Activated T-cell treated with anti-CD3 and anti-CD28 coated beads, Interleukin-2, amount 50 U/mL, for 48 hours (primary cell): ENCODE measurements around the gene CYSRT1.
A peak's percentile ranks its signal among the peaks of the same experiment; 100 is the strongest.

ENCODE experiments used
- DNase-seq, 2 experiments: peaks; one replicate each; pipeline ENCODE4 v3.0.0-alpha.2; 2020

CYSRT1 gene, protein sequence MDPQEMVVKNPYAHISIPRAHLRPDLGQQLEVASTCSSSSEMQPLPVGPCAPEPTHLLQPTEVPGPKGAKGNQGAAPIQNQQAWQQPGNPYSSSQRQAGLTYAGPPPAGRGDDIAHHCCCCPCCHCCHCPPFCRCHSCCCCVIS

DNA sequence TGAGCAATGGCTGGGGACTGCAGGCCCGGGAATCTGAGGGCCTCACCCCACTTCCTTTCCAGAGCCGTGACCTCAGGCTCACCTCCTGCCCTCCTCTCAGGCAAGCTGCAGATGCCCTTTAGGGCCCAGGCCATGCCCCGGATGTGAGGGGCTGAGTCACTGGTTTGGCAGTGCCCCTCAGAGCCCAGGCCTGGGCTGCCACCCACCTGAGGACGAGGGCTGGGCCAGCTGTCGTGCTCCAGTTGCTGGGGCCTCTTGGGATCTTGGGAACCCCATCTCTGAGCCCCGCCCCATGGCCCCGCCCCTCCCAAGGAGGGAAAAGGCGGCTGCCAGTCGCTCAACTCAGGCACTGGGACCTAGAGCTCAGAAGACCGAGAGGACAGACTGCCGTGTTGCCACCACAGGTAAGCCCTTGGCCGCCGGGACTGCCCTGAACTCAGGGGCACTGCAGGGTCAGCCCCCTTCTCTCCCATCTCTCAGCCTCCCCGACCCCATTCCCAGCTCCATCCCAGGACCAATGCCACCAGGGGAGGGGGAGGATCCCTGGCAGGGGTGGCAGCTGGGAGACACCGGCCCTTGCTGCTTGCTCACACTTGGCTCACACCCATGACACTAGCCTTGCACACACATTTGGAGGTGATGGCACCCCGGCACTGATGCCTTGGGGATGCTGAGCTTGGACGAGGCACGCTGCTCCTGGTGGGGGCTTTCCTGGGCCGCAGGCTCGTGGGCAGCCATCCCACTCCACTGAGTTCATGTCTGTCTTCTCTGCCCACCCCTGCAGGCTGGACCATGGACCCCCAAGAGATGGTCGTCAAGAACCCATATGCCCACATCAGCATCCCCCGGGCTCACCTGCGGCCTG, at the start of gene CYSRT1:
CYSRT1 (plus strand) TSS at position 345 of the 865 bp plus-strand sequence; CDS start at position 793, 448 bp downstream.
- DNase-seq = peak in 1 of 2 experiments; percentile 42

DNA sequence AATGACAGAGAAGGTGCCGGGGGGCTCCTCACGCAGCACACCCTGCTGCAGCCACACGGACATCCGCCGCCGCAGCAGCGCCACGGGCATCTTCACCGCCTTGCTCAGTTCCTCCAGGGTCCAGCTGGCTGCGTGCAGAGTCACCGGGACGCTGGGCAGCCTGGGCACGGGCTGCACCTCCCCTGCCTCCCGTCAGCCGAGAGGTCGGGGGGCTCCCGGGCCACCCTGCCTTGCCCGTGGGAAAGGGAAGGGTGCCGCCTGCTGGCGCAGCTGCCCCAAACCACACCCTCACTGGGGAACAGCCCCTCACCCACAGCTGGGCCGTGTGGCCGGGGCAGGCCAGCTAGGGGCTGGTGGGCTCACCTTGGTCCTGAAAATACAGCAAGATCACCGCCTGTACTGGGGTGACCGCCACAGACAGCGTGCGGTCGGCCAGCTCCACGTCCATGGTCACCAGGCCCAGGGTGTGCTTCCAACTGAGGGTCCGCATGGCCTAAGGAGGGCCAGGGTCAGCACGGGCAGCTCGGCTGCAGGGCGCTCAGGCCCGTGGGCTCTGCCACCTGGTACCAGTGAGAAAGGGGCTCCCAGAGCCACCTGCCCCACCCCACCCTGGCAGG, 49.5 kb upstream of the CYSRT1 start:
- DNase-seq = peak in 1 of 2 experiments; percentile 39

DNA sequence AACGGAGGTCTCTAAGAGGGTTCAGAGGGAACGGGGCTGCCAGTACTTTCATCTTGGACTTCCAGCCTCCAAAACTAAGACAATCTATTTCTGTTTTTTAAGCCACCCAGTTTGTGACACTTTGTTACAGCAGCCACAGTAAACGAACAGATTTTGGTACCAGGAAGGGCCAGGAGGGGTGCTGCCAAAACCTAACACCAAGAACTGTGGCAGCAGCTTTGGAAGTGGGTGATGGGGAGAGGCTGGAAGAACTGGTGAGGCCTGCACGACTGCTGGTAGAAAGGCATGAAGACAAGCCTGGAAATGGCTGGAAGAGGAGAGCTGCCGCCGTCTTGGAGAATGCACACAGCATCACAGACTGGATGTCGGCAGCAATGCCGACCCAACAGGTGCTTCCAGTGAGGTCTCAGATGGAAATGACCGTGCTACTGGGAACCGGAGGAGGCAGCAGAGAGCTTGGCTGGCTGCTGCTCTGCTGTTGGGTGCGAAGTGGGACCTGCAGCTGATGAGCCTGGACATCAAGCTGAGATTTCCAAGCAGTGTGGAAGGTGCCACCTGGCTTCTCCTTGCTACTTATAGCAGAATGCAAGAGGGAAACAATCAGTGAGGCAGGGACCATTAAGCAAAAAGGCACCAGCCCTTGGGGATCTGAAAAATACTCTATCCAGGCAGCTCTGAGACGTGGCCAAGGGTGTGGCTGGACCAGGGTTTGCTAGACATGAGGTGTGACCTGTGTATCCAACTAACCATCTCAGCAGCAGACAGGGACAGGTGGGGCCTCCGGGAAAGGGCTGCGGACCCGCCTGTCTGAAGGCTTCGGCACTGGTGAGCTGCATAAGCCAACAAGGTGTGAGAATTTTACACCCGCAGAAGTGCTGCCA, 48.4 kb upstream of the CYSRT1 start:
- peak; percentile 38 to 46 for DNase-seq

DNA sequence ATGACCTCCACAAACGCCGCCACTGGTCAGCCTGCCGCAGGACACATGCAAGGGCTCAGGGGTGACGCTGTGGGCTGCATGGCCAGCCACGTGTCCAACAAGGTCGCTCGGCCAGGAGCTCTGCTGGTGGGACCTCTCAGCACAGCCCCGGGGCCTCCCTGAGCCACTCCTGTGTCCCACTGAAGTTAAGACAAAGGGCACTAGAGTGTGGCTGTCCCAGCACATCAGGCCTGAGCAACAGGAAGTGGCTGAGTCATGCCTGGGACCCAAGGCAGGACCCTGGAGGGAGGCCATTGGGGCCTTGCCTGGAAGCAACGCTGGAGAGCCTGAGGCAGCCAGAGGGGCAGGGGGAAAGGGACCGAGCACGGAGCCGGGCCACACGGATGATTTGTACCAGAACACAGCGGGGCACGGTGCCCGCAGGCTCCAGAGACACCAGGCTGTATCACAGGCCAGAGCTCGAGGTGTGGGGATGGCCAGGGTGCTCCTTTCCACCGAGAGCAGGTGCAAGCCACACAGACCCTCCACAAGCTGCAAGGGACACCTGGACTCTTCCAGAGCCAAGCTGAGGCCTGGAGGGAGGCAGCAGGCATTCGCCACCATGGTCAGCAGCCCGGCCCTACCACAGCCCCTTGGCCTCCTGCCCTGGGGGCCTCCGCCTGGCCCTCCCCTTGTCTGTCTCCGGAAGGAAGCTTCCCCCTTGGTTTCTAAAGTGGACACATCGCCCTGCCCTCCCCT, 46.6 kb upstream of the CYSRT1 start:
- no peak for DNase-seq

DNA sequence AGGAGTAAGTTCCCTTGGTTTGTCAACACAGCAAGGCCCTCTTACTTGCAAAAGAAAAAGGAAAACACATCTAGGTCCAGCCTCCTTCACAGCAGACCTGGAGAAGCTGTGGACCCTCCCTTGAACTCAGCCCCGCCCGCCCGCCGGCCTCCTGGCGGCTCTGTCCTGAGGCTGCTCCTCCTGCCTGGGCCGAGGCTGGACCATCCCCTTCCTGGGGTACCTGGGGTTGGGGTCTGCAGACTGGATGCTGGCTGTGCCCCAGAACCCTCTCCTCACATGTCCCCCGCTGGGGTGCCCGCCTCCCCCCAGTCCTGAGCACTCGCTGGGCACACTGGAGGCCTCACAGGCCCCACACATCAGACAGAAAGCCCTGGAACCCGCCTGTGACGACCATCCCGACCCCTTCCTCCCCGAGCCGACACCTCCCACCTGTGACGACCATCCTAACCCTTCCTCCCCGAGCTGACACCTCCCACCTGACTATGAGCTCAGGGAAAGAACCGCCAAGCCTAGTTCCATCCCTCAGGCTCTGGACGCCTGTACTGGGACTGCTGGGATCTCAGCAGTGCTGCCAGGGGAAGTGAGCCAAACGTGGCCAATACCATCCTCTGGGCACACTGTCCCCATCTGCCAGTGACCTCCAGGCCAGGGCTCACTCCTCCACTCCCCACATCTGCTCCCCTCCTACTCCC, 45.9 kb upstream of the CYSRT1 start:
- no peak for DNase-seq

DNA sequence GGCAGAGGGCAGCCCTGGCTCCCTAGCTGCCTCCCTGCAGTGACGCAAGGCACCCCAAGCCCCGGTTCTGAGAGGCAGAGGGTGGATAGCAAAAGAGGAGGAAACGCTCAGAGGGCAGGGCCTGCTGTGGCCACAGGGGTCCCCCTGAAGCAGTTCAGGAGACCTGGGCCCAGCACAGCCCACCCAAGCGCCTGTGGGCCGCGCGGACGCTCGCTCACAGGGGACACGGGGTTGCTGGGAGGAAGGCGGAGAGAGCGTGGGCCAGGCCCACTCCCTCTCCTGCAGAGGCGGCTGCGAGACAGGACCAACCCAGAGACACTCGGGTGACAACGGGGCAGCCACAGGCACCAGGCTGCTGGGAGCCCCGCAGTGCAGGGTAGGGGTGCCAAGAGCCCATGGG, 45.2 kb upstream of the CYSRT1 start:
- no peak for DNase-seq

DNA sequence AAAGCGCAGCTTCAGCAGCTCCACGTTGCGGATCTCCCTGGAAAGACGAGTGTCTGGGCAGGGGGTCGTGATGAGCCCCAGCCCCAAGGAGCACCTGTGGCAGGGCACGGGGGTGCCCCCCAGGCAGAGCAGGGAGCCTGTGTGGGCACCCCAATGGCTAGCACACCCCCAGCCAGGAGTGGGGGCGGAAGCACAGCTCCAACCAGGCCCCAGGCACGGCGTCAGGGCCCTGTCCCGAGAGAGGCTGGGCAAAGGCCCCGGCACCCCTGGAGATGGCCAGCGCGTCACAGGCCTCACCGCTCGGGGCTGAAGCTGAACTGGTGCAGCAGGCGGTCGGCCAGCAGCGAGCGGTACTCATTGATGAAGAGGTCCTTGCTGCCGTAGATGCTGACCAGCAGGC, 44.5 kb upstream of the CYSRT1 start:
- DNase-seq = no peak

DNA sequence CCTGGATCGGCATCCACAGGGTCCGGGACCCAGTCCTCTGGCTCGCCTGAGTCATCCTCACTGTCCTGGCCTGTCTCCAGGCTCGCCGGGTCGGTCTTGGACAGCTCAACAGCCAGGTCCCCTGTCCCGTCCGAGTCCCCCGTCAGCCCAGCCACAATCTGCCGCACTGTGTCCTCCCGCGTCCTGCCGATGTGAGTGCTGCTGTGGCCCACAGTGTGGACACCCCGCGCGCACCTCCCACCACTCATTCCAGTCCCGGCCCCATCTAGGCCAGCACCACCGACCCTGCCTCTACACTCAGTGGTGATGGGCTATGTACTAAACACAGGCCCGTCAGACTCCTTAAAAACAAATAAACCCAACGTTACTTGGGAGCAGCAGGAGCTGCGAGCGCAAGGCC, 43.3 kb upstream of the CYSRT1 start:
- no peak for DNase-seq

DNA sequence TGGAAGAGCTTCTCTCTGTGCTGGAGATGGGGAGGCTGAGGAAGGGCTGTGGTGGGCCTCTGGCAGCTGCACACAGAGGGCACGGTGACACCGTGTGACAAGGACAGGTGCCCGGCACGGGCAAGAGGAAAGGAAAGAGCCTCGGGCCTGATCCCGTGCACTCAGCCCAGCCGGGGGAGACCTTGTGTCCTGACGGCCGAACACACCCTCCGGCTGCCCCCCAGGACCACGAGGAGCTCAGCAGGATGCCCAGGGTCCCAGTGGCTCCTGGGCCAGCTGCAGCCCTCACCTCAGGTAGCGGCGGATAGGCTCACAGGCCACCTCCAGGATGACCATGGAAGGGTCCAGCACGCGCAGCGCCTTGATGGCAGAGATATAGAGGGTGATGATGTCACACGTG, 42.1 kb upstream of the CYSRT1 start:
- DNase-seq = no peak

DNA sequence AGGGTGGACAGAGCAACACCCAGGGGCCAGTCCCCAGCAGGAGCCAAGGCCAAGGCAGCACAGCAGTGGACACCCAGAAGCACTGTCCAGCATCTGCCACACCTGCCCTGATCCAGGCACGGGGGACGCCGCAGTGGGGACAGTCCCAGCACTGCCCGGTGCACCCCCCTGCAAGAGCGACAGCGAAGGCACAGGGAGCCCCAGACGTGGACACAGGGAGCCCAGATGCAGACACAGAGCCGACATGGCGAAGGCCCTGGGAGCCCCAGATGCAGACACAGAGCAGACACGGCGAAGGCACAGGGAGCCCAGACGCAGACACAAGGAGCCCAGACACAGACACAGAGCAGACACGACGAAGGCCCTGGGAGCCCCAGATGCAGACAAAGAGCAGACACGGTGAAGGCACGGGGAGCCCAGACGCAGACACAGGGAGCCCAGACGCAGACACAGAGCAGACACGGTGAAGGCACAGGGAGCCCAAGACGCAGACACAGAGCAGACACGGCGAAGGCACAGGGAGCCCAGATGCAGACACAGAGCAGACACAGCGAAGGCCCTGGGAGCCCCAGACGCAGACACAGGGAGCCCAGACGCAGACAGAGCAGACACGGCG, 40.9 kb upstream of the CYSRT1 start:
- no peak for DNase-seq

DNA sequence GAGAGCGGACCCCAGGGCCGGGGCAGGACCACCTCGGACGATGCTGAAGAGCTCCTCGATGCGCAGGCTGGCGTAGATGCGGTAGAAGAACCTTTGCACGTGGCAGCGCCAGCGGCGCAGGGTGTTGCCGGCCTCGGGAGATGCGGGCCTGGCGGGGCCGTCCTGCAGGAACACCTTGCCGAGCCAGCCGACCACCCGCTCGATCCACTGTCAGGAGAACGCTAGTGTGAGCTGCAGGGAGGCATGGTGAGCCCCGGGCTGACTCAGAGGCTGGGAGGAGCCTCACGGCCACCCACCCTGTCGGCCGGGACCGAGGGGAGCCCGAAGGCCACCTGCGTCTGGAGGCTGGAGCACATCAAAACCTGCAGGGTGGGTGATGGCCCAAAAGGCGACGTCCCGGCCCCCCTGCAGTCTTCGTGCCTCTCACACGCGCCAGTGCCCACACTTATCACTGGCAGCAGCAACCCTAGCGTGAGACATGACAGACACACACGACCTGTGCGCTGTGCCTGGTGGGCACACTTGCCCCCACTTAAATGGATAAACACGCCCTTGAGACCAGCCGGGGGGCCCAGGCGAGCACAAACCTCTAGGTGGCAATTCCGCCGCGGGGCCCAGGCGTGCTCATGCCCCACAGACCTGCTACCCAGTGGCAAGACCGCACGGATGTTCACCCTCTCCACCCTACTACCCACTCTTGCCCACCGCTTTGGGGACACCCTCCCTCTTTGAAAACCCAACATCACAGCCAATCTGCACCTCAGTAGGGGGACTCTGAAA, 39.9 kb upstream of the CYSRT1 start:
- no peak for DNase-seq

DNA sequence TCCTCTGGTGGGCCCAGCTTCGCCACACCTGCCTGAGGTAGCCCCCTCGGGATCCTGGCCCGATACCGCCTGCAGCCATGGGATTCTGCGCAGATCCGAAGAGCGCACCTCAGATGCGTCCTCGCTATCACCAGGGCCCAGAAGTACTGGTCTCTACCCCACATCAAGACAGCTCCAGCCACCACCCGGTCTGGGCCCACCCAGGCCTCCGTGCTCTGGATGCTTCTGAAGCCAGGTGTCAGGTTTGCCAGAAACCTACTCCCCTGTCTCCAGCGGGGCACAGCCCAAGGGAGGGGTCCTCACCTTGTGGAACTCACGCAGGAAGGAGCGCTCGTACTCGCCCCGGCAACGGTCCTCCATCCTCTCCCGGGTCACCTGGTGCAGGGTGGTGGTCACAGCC, 39.1 kb upstream of the CYSRT1 start:
- DNase-seq = no peak

DNA sequence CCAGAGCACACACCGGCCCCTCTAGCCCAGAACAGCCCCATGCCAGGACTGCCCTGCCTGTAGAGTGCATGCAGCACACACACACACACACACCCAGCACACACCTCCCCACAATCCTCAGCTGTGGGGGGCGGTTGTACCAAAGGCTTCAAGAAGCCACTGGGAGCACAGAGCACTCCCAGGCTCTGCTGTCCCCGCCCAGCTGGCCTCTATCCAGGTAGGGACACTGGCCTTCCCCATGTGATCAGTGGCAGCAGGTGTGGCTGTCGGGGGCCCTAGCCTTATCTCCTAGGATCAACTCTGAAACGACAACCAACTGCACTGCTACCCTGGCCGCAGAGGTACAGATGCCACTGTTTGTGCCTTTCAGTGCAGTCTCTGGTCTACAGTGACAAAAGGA, 38.6 kb upstream of the CYSRT1 start:
- no peak for DNase-seq

DNA sequence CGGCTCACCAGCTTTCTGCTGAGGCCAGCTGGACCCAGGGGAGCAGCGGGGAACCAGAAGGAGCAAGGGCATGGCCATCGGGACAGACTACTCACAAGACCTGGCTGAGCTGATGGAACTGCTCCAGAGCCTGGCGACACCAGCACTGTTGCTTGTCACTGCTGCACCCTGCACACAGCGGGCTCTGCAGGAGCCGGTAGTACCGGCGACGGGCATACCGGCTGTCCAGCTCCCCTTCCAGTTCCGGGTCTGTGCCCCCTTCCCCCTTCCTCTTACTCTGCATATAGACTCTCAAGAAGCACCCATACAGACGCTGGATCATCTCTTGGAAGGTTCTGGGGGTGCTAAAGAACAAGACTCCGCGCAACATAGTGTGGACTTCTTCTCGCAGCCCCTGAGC, 37.6 kb upstream of the CYSRT1 start:
- DNase-seq = no peak

DNA sequence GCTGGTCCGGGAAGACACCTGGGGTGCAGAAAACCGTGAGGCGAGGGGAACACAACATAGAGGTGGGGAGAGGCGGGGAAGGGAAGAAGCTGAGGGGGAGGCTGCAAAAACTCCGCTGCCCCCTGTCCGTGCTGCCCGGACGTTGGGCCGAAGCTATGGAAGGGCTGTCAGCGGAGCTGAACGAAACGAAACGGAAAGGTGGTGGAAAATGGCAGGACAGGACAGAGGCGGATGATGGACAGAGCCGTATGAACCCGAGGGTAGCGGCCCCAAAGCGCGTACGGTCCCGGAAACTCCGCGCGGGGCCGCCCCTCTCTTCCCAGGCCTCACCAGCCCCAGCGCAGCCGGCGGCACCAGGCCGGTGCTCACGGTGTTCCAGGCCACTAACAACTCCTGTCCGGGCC, 36.9 kb upstream of the CYSRT1 start:
- no peak for DNase-seq

DNA sequence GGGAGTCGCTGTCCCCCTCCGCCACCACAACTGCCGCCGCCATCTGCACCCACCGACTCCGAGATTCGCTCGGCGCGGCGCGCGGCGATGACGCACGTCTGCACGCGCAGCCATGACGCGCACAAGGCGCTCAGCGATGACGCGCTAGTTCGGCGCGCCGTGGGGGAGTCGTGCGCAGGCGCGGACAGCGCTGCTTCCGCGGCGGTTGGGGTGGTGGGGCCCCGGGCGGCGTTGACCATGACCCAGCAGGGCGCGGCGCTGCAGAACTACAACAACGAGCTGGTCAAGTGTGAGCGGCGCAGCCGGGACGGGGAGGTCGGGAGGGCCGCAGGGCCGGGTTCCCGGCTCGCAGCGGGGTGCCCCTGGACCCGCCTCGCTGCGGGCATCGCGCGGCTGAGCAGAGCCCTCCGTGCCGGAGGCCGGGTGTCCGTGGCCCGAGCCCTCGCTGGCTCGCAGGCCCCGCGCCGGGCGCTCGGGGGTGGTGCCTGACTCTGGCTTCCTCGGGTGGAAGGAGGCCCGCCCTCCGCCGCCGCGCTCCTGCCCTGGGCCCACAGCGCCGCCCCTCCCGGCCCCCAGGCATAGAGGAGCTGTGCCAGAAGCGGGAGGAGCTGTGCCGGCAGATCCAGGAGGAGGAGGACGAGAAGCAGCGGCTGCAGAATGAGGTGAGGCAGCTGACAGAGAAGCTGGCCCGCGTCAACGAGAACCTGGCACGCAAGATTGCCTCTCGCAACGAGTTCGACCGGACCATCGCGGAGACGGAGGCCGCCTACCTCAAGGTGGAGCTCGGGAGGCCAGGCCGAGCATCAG, 36.3 kb upstream of the CYSRT1 start, which contains the start of the genes ANAPC2 and SSNA1:
ANAPC2 (minus strand) TSS at position 71 of the 807 bp plus-strand sequence; CDS start at position 43, 28 bp downstream.
SSNA1 (plus strand) TSS at position 187 of the 807 bp plus-strand sequence; CDS start at position 238, 51 bp downstream.
- peak; percentile 97 for DNase-seq

DNA sequence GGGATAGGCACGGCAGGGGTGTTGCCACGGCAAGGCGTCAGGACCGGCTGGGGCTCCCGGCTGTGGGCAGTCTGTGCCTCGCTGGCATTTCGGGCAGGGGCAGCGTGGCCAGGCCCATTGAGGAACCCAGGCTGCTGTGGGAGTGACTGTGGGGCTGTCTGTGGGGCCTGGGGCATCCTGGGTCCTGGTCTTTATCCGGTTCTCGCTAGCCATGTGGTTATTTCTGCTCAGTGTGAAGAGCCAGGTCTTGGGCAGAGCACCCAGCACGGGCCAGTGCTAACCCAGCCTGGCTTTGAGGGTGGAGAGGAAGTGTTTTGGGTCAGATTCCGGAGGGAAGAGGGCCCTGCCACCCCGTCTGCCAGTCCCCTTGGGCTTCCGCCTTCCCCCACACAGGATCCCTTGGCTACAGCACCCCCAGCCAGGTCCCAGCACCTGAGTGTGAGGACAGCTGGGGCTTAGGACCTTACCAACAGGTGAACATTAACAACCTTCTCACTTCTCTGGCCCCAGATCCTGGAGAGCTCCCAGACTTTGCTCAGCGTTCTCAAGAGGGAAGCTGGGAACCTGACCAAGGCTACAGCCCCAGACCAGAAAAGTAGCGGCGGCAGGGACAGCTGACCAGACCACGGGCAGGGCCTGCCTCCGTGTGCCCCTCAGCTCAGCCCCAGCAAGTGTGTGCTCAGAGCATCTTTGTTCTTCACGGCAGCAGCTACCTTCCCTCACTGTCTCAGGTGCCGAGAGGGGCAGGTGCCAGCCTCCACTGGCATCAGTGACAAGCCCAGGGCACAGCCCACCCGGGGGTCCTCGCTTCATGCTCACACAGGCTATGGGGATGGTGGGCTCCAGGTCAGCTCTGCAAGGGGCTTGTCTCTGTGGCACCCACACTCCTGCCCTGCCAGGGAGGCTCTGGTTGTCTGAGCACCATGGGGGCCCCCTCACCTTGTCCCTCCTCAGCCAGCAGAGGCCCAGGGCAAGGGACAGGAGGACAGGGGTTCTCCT, 35.4 kb upstream of the CYSRT1 start:
- DNase-seq = no peak

DNA sequence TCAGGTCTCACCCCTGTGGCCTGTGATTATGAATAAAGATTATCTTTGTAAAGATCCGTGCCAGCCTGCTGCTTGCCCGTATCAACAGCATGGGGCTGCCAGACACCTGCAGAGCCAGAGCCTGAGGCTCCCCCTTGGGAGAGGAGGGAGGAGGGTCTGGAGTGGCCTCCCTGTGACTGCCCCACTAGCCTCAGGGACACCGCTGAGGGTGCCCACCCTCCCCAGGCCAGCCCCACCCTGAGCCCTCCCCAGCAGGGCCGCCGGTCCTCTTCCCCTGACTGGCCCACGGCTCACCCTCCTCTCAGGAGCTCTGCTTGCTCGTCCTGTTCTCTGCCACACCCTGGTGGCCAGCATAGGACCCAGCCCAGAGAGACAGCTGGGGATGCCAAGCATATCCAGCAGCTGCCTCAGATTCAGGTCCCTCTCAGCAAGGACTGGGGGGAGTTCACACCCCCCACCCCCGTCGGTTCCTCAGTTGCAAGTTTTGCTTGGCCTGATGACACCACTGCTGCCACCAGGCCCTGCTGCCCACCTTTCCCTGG, 34.6 kb upstream of the CYSRT1 start:
- no peak for DNase-seq
